H1 (cell line): ENCODE data around the gene CABCOCO1. TPM values are rescaled to one million over a fixed set of nuclear protein-coding genes. Genes with fewer than 3 reads are reported as not detected.

Experiments
- CTCF ChIA-PET: fragments of 300-600 bp; sonication (Branson Sonifier 250); formaldehyde crosslinking; loops from one replicate; lab custom pipeline; 2021; ENCODE audit not compliant: partially characterized antibody; lab: Charles Lee
- POLR2A ChIA-PET: fragments of 300-600 bp; sonication (Branson Sonifier 250); formaldehyde crosslinking; loops from one replicate; lab custom pipeline; 2021; ENCODE audit warnings: inconsistent platforms; ENCODE audit not compliant: partially characterized antibody; lab: Charles Lee
- DNase-seq, 2 experiments: peaks; one replicate each; pipeline versions ENCODE4 v3.0.0 to v3.0.0-alpha.2; 2010 to 2022; ENCODE audit warnings: low spot score in 2 of 2, low read depth in 1 of 2, mixed read lengths in 1 of 2
- FAIRE-seq: peaks from 2 replicates; lab custom pipeline; 2011; peaks lifted over from hg19 to GRCh38; lab: Jason Lieb, UNC
- H2AFZ ChIP-seq: 2 replicates; pipeline ENCODE4 v1.8.1; 2012; ENCODE audit warnings: low read length, inconsistent platforms
- H2AK5ac ChIP-seq: 2 replicates; pipeline ENCODE4 v1.6.1; 2013; ENCODE audit warnings: low read depth, low read length
- H2BK120ac ChIP-seq: replicated peaks from 2 replicates; pipeline ENCODE3; 2013; ENCODE audit warnings: low read depth, low read length, inconsistent platforms
- H2BK12ac ChIP-seq: 2 replicates; pipeline ENCODE4 v1.6.1; 2013; ENCODE audit warnings: low read depth, low read length
- H2BK15ac ChIP-seq: 2 replicates; pipeline ENCODE4 v1.6.1; 2013; ENCODE audit warnings: low read length
- H2BK20ac ChIP-seq: 2 replicates; pipeline ENCODE4 v1.6.1; 2013; ENCODE audit warnings: low read length
- H2BK5ac ChIP-seq: 2 replicates; pipeline ENCODE4 v1.6.1; 2013; ENCODE audit warnings: low read depth, low read length
- H3K14ac ChIP-seq: 2 replicates; pipeline ENCODE4 v1.6.1; 2013; ENCODE audit warnings: inconsistent platforms; ENCODE audit not compliant: insufficient read length
- H3K18ac ChIP-seq: 2 replicates; pipeline ENCODE4 v1.6.1; 2013; ENCODE audit warnings: low read length; ENCODE audit errors: extremely low read depth
- H3K23ac ChIP-seq: 2 replicates; pipeline ENCODE4 v1.6.1; 2013; ENCODE audit warnings: inconsistent platforms; ENCODE audit not compliant: insufficient read length
- H3K23me2 ChIP-seq: 2 replicates; pipeline ENCODE4 v1.6.1; 2013; ENCODE audit warnings: low read depth, low read length
- H3K27ac ChIP-seq: 2 replicates; pipeline ENCODE4 v1.6.1; 2011; ENCODE audit warnings: low read depth, low read length, inconsistent platforms
- H3K27me3 ChIP-seq, 4 experiments: replicated peaks in 1 of 4; 1 replicate in 1 of 4; 2 replicates in 3 of 4; pipeline versions ENCODE4 v1.6.1 to v1.8.1; 2011 to 2013; ENCODE audit warnings: low read length in 3 of 4, mild to moderate bottlenecking in 3 of 4, inconsistent platforms in 2 of 4, mixed read lengths in 2 of 4, moderate library complexity in 1 of 4; ENCODE audit not compliant: control insufficient read depth in 3 of 4, insufficient read depth in 3 of 4; ENCODE audit errors: extremely low read depth in 1 of 4
- H3K36me3 ChIP-seq, 4 experiments: 2 replicates each; pipeline versions ENCODE4 v1.6.1 to v1.8.1; 2011 to 2013; ENCODE audit warnings: mild to moderate bottlenecking in 4 of 4, low read length in 3 of 4, moderate library complexity in 2 of 4, control low read depth in 1 of 4, inconsistent platforms in 1 of 4; ENCODE audit not compliant: insufficient read depth in 4 of 4, control insufficient read depth in 2 of 4
- H3K4ac ChIP-seq: replicated peaks from 2 replicates; pipeline ENCODE3; 2013; ENCODE audit warnings: low read length, low read depth, mixed read lengths, inconsistent platforms; ENCODE audit not compliant: insufficient read length
- H3K4me1 ChIP-seq, 4 experiments: replicated peaks in 1 of 4; 1 replicate in 1 of 4; 2 replicates in 3 of 4; pipeline versions ENCODE4 v1.6.1 to v1.8.1; 2011 to 2013; ENCODE audit warnings: low read length in 3 of 4, inconsistent platforms in 2 of 4, mixed read lengths in 1 of 4; ENCODE audit not compliant: insufficient read depth in 4 of 4, control insufficient read depth in 3 of 4
- H3K4me2 ChIP-seq, 2 experiments: 2 replicates each; pipeline versions ENCODE4 v1.6.1 to v1.8.1; 2011 to 2013; ENCODE audit warnings: low read depth in 2 of 2, low read length in 2 of 2, control low read depth in 1 of 2, inconsistent platforms in 1 of 2, mild to moderate bottlenecking in 1 of 2; ENCODE audit not compliant: insufficient read depth in 1 of 2
- H3K4me3 ChIP-seq, 4 experiments: fragments of 200-600, 300-600 bp in 1 of 4; sonication (generic), shearing (Covaris generic), sonication (Bioruptor Twin) in 1 of 4; 2 replicates each; pipeline versions ENCODE4 v1.5.1 to v1.8.1; 2011 to 2016; ENCODE audit warnings: low read length in 4 of 4, low read depth in 3 of 4, control low read depth in 2 of 4, inconsistent platforms in 2 of 4, mild to moderate bottlenecking in 2 of 4, mixed read lengths in 1 of 4, moderate library complexity in 1 of 4; ENCODE audit not compliant: insufficient read depth in 2 of 4; ENCODE audit errors: extremely low read depth in 1 of 4
- H3K56ac ChIP-seq: replicated peaks from 2 replicates; pipeline ENCODE3; 2013; ENCODE audit warnings: low read depth, mild to moderate bottlenecking, mixed read lengths, low read length, inconsistent platforms; ENCODE audit not compliant: insufficient read length
- H3K79me1 ChIP-seq: 2 replicates; pipeline ENCODE4 v1.6.1; 2013; ENCODE audit warnings: low read depth, low read length, control low read depth
- H3K79me2 ChIP-seq, 2 experiments: 2 replicates each; pipeline versions ENCODE4 v1.6.1 to v1.8.1; 2012 to 2013; ENCODE audit warnings: low read length in 2 of 2, mild to moderate bottlenecking in 2 of 2, inconsistent platforms in 1 of 2; ENCODE audit not compliant: insufficient read depth in 2 of 2, control insufficient read depth in 1 of 2
- H3K9ac ChIP-seq, 4 experiments: replicated peaks in 1 of 4; 1 replicate in 1 of 4; 2 replicates in 3 of 4; pipeline versions ENCODE4 v1.6.1 to v1.8.1; 2011 to 2013; ENCODE audit warnings: low read depth in 3 of 4, low read length in 3 of 4, control low read depth in 2 of 4, mild to moderate bottlenecking in 2 of 4, moderate library complexity in 2 of 4, inconsistent platforms in 1 of 4; ENCODE audit errors: extremely low read depth in 1 of 4
- H3K9me3 ChIP-seq, 2 experiments: 2 replicates each; pipeline versions ENCODE4 v1.6.1 to v1.8.1; 2012 to 2013; ENCODE audit warnings: mild to moderate bottlenecking in 2 of 2, moderate library complexity in 2 of 2, control low read depth in 1 of 2, inconsistent platforms in 1 of 2, low read depth in 1 of 2, low read length in 1 of 2, mixed read lengths in 1 of 2; ENCODE audit not compliant: insufficient read depth in 2 of 2
- H4K20me1 ChIP-seq, 2 experiments: replicated peaks in 1 of 2; 2 replicates each; pipeline versions ENCODE3 to v1.8.1; 2011 to 2013; ENCODE audit warnings: inconsistent platforms in 2 of 2, low read length in 2 of 2, mild to moderate bottlenecking in 1 of 2; ENCODE audit not compliant: insufficient read depth in 2 of 2, control insufficient read depth in 1 of 2
- H4K5ac ChIP-seq: 2 replicates; pipeline ENCODE4 v1.6.1; 2013; ENCODE audit warnings: low read length, low read depth, mixed read lengths, inconsistent platforms; ENCODE audit not compliant: insufficient read length
- H4K8ac ChIP-seq: 2 replicates; pipeline ENCODE4 v1.8.0; 2013; ENCODE audit warnings: mild to moderate bottlenecking, moderate library complexity, low read length, inconsistent platforms; ENCODE audit not compliant: insufficient read depth; ENCODE audit errors: extremely low read depth
- H4K91ac ChIP-seq: replicated peaks from 2 replicates; pipeline ENCODE3; 2013; ENCODE audit warnings: low read length, mixed read lengths, inconsistent platforms; ENCODE audit not compliant: insufficient read length
- ASH2L ChIP-seq: fragments of 200-600, 300-600 bp; sonication (generic); IDR thresholded peaks from one replicate; pipeline ENCODE4 v1.7.1; 2017; ENCODE audit warnings: low read length
- CBX5 ChIP-seq: fragments of 300-800, 300-1000 bp; sonication (generic); IDR thresholded peaks from 2 replicates; pipeline ENCODE4 v1.7.1; 2016; ENCODE audit warnings: antibody characterized with exemption, low read length, low read depth
- CHD1 ChIP-seq: IDR thresholded peaks from 2 replicates; pipeline ENCODE4 v1.6.1; 2012; ENCODE audit warnings: low read depth, low read length, improper control_type of control experiment
- SAP30 ChIP-seq: fragments of 300-600 bp; sonication (generic); IDR thresholded peaks from 2 replicates; pipeline ENCODE4 v1.7.1; 2012; ENCODE audit warnings: low read length, moderate library complexity, mild to moderate bottlenecking, inconsistent platforms; ENCODE audit not compliant: insufficient read depth, insufficient replicate concordance
- SP4 ChIP-seq: IDR thresholded peaks from 2 replicates; pipeline ENCODE4 v1.6.1; 2012; ENCODE audit warnings: low read length, inconsistent platforms
- TBP ChIP-seq: IDR thresholded peaks from 2 replicates; pipeline ENCODE4 v1.6.1; 2011; ENCODE audit warnings: low read depth, low read length, improper control_type of control experiment
- WGBS, 2 experiments: shearing (Covaris generic) in 1 of 2; methylation state at CpG; one replicate each; pipeline versions ENCODE4 v1.1.6 to v1.1.7; 2013 to 2015; ENCODE audit warnings: low lambda C conversion rate in 2 of 2, mixed read lengths in 2 of 2, inconsistent platforms in 1 of 2, low coverage in 1 of 2, missing lambda C conversion rate in 1 of 2; ENCODE audit not compliant: insufficient replicate concordance in 2 of 2, insufficient coverage in 1 of 2, insufficient read length in 1 of 2; ENCODE audit errors: extremely low coverage in 1 of 2, missing lambda C conversion rate in 1 of 2; 5-methylcytosine and 5-hydroxymethylcytosine counted together
- polyA plus RNA-seq, 7 experiments: library from polyadenylated mRNA; depleted of rRNA in 3 of 7; stranded (reverse) in 5 of 7; unstranded in 2 of 7; fragments of >200 nt in 5 of 7; fragments of 200-250 nt in 2 of 7; gene quantifications; 1 replicate in 5 of 7; 2 replicates in 1 of 7; 4 replicates in 1 of 7; pipeline versions ENCODE4 v1.2.1 to v1.2.3, GENCODE V29; 2011 to 2013; ENCODE audit warnings: missing spikeins in 2 of 7, mixed read lengths in 2 of 7
- total RNA-seq: library from RNA; stranded (reverse); fragmentation: NEBNext Ultra II Directional; extraction: Animal tissue kit (Norgen Biotek cat#: 25700); gene quantifications from 2 replicates; pipeline ENCODE4 v1.2.1, GENCODE V29; 2021
- TF ChIP-seq, protein P1 (sequence below): IDR thresholded peaks from 2 replicates; pipeline ENCODE4 v1.6.1; 2012; ENCODE audit warnings: low read length, inconsistent platforms

Gene CABCOCO1
- total and polyA plus RNA-seq, 2 of the 8 experiments (the other 6 are each of a cell fraction or from before 2014, with no cell fraction given), result not detected

- no peak overlapping the region for H2AFZ ChIP-seq
- no peak overlapping the region for H4K8ac ChIP-seq
- H3K4ac ChIP-seq, result no peak overlapping the region
- no peak overlapping the region for H2BK120ac ChIP-seq
- H3K27me3 ChIP-seq, result no peaks in the 10 kb centered on the region
- no peak overlapping the region for H3K18ac ChIP-seq
- H2BK15ac ChIP-seq, result no peak overlapping the region
- H3K4me2 ChIP-seq, result no peak overlapping the region
- no peak overlapping the region for H4K5ac ChIP-seq
- H3K14ac ChIP-seq, result no peak overlapping the region
- CTCF ChIA-PET, result interaction anchor here (0.6 to 1.3 kb wide), 3 partner anchors 10 to 130 kb away, joined by 3 to 5 read pairs (median 3); no protein-coding TSS in a partner anchor
- H3K56ac ChIP-seq, result no peak overlapping the region
- H2AK5ac ChIP-seq, result no peak overlapping the region
- H4K20me1 ChIP-seq, result no peaks in the 10 kb centered on the region
- H2BK20ac ChIP-seq, result no peak overlapping the region
- H3K23ac ChIP-seq, result no peak overlapping the region
- no peak overlapping the region for H3K27ac ChIP-seq
- 96% methylated on average over 3 of the region's 3 CpGs; no CpG with 5 or more reads in 1 of the 2 experiments for WGBS, 2 experiments
- no peak overlapping the region for H3K9ac ChIP-seq
- FAIRE-seq, result no peak
- TF ChIP-seq CHD1 (no peak), ASH2L (no peak), SAP30 (no peak), CBX5 (no peak), SP4 (no peak), TBP (no peak)
- TF ChIP-seq, protein P1, sequence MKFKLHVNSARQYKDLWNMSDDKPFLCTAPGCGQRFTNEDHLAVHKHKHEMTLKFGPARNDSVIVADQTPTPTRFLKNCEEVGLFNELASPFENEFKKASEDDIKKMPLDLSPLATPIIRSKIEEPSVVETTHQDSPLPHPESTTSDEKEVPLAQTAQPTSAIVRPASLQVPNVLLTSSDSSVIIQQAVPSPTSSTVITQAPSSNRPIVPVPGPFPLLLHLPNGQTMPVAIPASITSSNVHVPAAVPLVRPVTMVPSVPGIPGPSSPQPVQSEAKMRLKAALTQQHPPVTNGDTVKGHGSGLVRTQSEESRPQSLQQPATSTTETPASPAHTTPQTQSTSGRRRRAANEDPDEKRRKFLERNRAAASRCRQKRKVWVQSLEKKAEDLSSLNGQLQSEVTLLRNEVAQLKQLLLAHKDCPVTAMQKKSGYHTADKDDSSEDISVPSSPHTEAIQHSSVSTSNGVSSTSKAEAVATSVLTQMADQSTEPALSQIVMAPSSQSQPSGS, result no peak
- DNase-seq, result no peak
- H4K91ac ChIP-seq, result no peak overlapping the region
- peaks cover 0 to 6% (median under 1%) of the 10 kb centered on the region in 4 experiments; a peak in 4 of 7 replicates for H3K4me1 ChIP-seq
- no peak overlapping the region for H3K4me3 ChIP-seq
- H3K9me3 ChIP-seq, result no peaks in the 10 kb centered on the region
- H3K36me3 ChIP-seq, result no peaks in the 10 kb centered on the region; a peak in 2 of 8 replicates
- H3K23me2 ChIP-seq, result no peaks in the 10 kb centered on the region; the same call in 1 of the 2 replicates
- no peaks in the 10 kb centered on the region for H3K79me1 ChIP-seq
- H2BK12ac ChIP-seq, result no peak overlapping the region
- H2BK5ac ChIP-seq, result no peak overlapping the region
- POLR2A ChIA-PET, result interaction anchor here (0.6 kb wide), 1 partner anchor 247 kb away, joined by 3 read pairs; no protein-coding TSS in a partner anchor
- no peaks in the 10 kb centered on the region for H3K79me2 ChIP-seq
These were observed 34.4 kb upstream of the CABCOCO1 start for GRCh38 chr10:61628151-61628874.
